Activated CD8-positive, alpha-beta memory T cell treated with anti-CD3 and anti-CD28 coated beads for 36 hours (primary cell): ENCODE results near the gene FZD8. TPM values are rescaled to one million over a fixed set of nuclear protein-coding genes. Genes with fewer than 3 reads are reported as not detected.

Experiments used
- CTCF ChIA-PET: fragments of 350-600 bp; sonication (Branson Sonifier 250); formaldehyde crosslinking; loops from one replicate; lab custom pipeline; 2021; ENCODE audit warnings: antibody characterized with exemption; lab: Charles Lee
- POLR2A ChIA-PET: fragments of 350-600 bp; sonication (Branson Sonifier 250); formaldehyde crosslinking; loops from one replicate; lab custom pipeline; 2021; ENCODE audit warnings: antibody characterized with exemption; lab: Charles Lee
- total RNA-seq, 2 experiments: library from RNA; stranded (reverse); gene quantifications; one replicate each; pipeline ENCODE4 v1.2.3, GENCODE V29; 2021

The FZD8 gene
- total RNA-seq, 2 experiments from 2014 or later: 0.59 to 0.78 TPM

GRCh38 chr10:35612385-35613106 lies 29.6 kb downstream of the FZD8 start:
- ChIA-PET CTCF (no interaction called here), POLR2A (no interaction called here)

GRCh38 chr10:35611750-35612149 lies 30.3 kb downstream of the FZD8 start:
- ChIA-PET POLR2A (no interaction called here), CTCF (no interaction called here)

GRCh38 chr10:35608328-35608672 lies 33.8 kb downstream of the FZD8 start:
- ChIA-PET POLR2A (no interaction called here), CTCF (no interaction called here)

- POLR2A ChIA-PET: no interaction called here
- CTCF ChIA-PET: no interaction called here
Measured at GRCh38 chr10:35607475-35608327, 34.4 kb downstream of the FZD8 start.

GRCh38 chr10:35606430-35606829 lies 35.7 kb downstream of the FZD8 start:
- ChIA-PET CTCF (no interaction called here), POLR2A (no interaction called here)

- ChIA-PET POLR2A (no interaction called here), CTCF (interaction anchor here (0.6 kb wide), 1 partner anchor 119 kb away, joined by 7 read pairs; no protein-coding TSS in a partner anchor)
Measured at GRCh38 chr10:35605191-35605590, 36.9 kb downstream of the FZD8 start, which contains the start of gene GJD4. Gene GJD4, plus strand, starts transcription at chr10:35605341. Its CDS starts 227 bp downstream, at chr10:35605568.

GRCh38 chr10:35600193-35600592 lies 41.9 kb downstream of the FZD8 start:
- ChIA-PET CTCF (no interaction called here), POLR2A (no interaction called here)

- CTCF ChIA-PET: no interaction called here
- POLR2A ChIA-PET: no interaction called here
Measured at GRCh38 chr10:35598379-35598778, 43.7 kb downstream of the FZD8 start.

- POLR2A ChIA-PET: no interaction called here
- CTCF ChIA-PET: no interaction called here
Measured at GRCh38 chr10:35595106-35595505, 47.0 kb downstream of the FZD8 start.

GRCh38 chr10:35594115-35595079 lies 47.7 kb downstream of the FZD8 start:
- CTCF ChIA-PET: interaction anchor here (0.6 kb wide), 1 partner anchor 354 kb away, joined by 3 read pairs; no protein-coding TSS in a partner anchor
- POLR2A ChIA-PET: no interaction called here

GRCh38 chr10:35592441-35592840 lies 49.7 kb downstream of the FZD8 start:
- CTCF ChIA-PET: no interaction called here

GRCh38 chr10:35588836-35589235 lies 53.3 kb downstream of the FZD8 start:
- ChIA-PET CTCF (no interaction called here), POLR2A (no interaction called here)

More at GRCh38 chr10:35592441-35592840, 49.7 kb downstream of the FZD8 start:
- POLR2A ChIA-PET: no interaction called here

Other genes starting within 250 kb of the FZD8 start
- not detected for gene GJD4, start 37.0 kb downstream of the FZD8 start, total RNA-seq